H9 (cell line): Measurements from ENCODE around the gene AGXT. TPM values are rescaled to one million over a fixed set of nuclear protein-coding genes. Genes with fewer than 3 reads are reported as not detected.

Experiments used
- DNase-seq: peaks from one replicate; pipeline ENCODE4 v3.0.0-alpha.2; 2017
- H2AFZ ChIP-seq: one replicate; pipeline ENCODE4 v1.6.1; 2013; ENCODE audit warnings: mild to moderate bottlenecking, low read length, control low read depth, moderate library complexity
- H2AK5ac ChIP-seq: 2 replicates; pipeline ENCODE4 v1.6.1; 2013; ENCODE audit warnings: low read length, control low read depth, mixed read lengths; ENCODE audit not compliant: insufficient read length
- H2BK120ac ChIP-seq: one replicate; pipeline ENCODE4 v1.6.1; 2013; ENCODE audit warnings: low read depth, mild to moderate bottlenecking, low read length, control low read depth, inconsistent platforms; ENCODE audit not compliant: poor library complexity, severe bottlenecking
- H2BK12ac ChIP-seq: 2 replicates; pipeline ENCODE4 v1.6.1; 2013; ENCODE audit warnings: low read length, control low read depth, mixed read lengths, low read depth; ENCODE audit not compliant: insufficient read length
- H2BK15ac ChIP-seq: 2 replicates; pipeline ENCODE4 v1.6.1; 2013; ENCODE audit warnings: low read depth, low read length, control low read depth
- H2BK20ac ChIP-seq: one replicate; pipeline ENCODE4 v1.6.1; 2013; ENCODE audit warnings: low read depth, mild to moderate bottlenecking, low read length, control low read depth, inconsistent platforms; ENCODE audit not compliant: poor library complexity, severe bottlenecking
- H2BK5ac ChIP-seq: 2 replicates; pipeline ENCODE4 v1.6.1; 2013; ENCODE audit warnings: low read length, control low read depth, mixed read lengths; ENCODE audit not compliant: insufficient read length
- H3K14ac ChIP-seq: 2 replicates; pipeline ENCODE4 v1.6.1; 2013; ENCODE audit warnings: low read length, control low read depth; ENCODE audit not compliant: insufficient read depth
- H3K18ac ChIP-seq: 2 replicates; pipeline ENCODE4 v1.6.1; 2013; ENCODE audit warnings: low read depth, mild to moderate bottlenecking, mixed read lengths, low read length, control low read depth; ENCODE audit not compliant: insufficient read length
- H3K23ac ChIP-seq: 2 replicates; pipeline ENCODE4 v1.6.1; 2013; ENCODE audit warnings: low read length, control low read depth, mixed read lengths, low read depth; ENCODE audit not compliant: insufficient read length
- H3K23me2 ChIP-seq: 2 replicates; pipeline ENCODE4 v1.6.1; 2013; ENCODE audit warnings: low read depth, mild to moderate bottlenecking, mixed read lengths, low read length, control low read depth; ENCODE audit not compliant: insufficient read length, poor library complexity, severe bottlenecking
- H3K27ac ChIP-seq: 2 replicates; pipeline ENCODE4 v1.5.1; 2013; ENCODE audit warnings: low read length, control low read depth, mixed read lengths, low read depth; ENCODE audit not compliant: insufficient read length
- H3K27me3 ChIP-seq: 2 replicates; pipeline ENCODE4 v1.6.1; 2013; ENCODE audit warnings: low read length, control low read depth, inconsistent platforms; ENCODE audit not compliant: insufficient read depth
- H3K4ac ChIP-seq: 2 replicates; pipeline ENCODE4 v1.6.1; 2013; ENCODE audit warnings: low read depth, mild to moderate bottlenecking, control low read depth, inconsistent platforms, low read length, moderate library complexity
- H3K4me1 ChIP-seq: 2 replicates; pipeline ENCODE4 v1.6.1; 2013; ENCODE audit warnings: low read length, control low read depth, inconsistent platforms; ENCODE audit not compliant: insufficient read depth
- H3K4me2 ChIP-seq: 2 replicates; pipeline ENCODE4 v1.6.1; 2013; ENCODE audit warnings: low read length, control low read depth, mixed read lengths; ENCODE audit not compliant: insufficient read length, insufficient read depth
- H3K56ac ChIP-seq: 2 replicates; pipeline ENCODE4 v1.6.1; 2013; ENCODE audit warnings: low read depth, mild to moderate bottlenecking, mixed read lengths, low read length, control low read depth; ENCODE audit not compliant: insufficient read length
- H3K79me1 ChIP-seq: 2 replicates; pipeline ENCODE4 v1.6.1; 2013; ENCODE audit warnings: low read depth, mild to moderate bottlenecking, moderate library complexity, low read length, control low read depth, inconsistent platforms; ENCODE audit not compliant: insufficient read depth, poor library complexity, severe bottlenecking
- H3K79me2 ChIP-seq: 2 replicates; pipeline ENCODE4 v1.6.1; 2013; ENCODE audit warnings: low read length, control low read depth, inconsistent platforms; ENCODE audit not compliant: insufficient read depth
- H3K9ac ChIP-seq: 2 replicates; pipeline ENCODE4 v1.6.1; 2013; ENCODE audit warnings: low read length, control low read depth, mixed read lengths; ENCODE audit not compliant: insufficient read length; ENCODE audit errors: extremely low read depth
- H3K9me3 ChIP-seq: one replicate; pipeline ENCODE4 v1.6.1; 2013; ENCODE audit warnings: low read depth, low read length, inconsistent platforms; ENCODE audit not compliant: control insufficient read depth
- H3T11ph ChIP-seq: one replicate; pipeline ENCODE4 v1.6.1; 2013; ENCODE audit warnings: mild to moderate bottlenecking, low read length, control low read depth, inconsistent platforms
- H4K20me1 ChIP-seq: one replicate; pipeline ENCODE4 v1.6.1; 2013; ENCODE audit not compliant: control insufficient read depth, insufficient read length, insufficient read depth
- H4K5ac ChIP-seq: 2 replicates; pipeline ENCODE4 v1.6.1; 2013; ENCODE audit warnings: low read depth, mild to moderate bottlenecking, mixed read lengths, low read length, control low read depth; ENCODE audit not compliant: insufficient read length
- H4K8ac ChIP-seq: replicated peaks from 2 replicates; pipeline ENCODE4 v1.6.1; 2013; ENCODE audit warnings: low read length, control low read depth, mixed read lengths, low read depth; ENCODE audit not compliant: insufficient read length
- H4K91ac ChIP-seq: 2 replicates; pipeline ENCODE4 v1.6.1; 2013; ENCODE audit warnings: low read depth, mild to moderate bottlenecking, moderate library complexity, mixed read lengths, low read length, control low read depth; ENCODE audit not compliant: insufficient read length
- H3K27ac Mint-ChIP-seq, 3 experiments: 2 replicates in 2 of 3; 3 replicates in 1 of 3; pipeline ENCODE4 v1.8.0; 2020 to 2021; ENCODE audit warnings: mixed read lengths in 3 of 3, mild to moderate bottlenecking in 1 of 3, moderate library complexity in 1 of 3
- H3K27me3 Mint-ChIP-seq: 2 replicates; pipeline ENCODE4 v1.8.0; 2021; ENCODE audit warnings: low read depth, mild to moderate bottlenecking, moderate library complexity, mixed read lengths
- H3K36me3 Mint-ChIP-seq, 3 experiments: 2 replicates in 2 of 3; 3 replicates in 1 of 3; pipeline ENCODE4 v1.8.0; 2020 to 2021; ENCODE audit warnings: low read depth in 3 of 3, mixed read lengths in 3 of 3; ENCODE audit not compliant: insufficient read depth in 1 of 3
- H3K4me1 Mint-ChIP-seq, 2 experiments: 2 replicates each; pipeline ENCODE4 v1.8.0; 2020; ENCODE audit warnings: mixed read lengths in 2 of 2
- H3K4me3 Mint-ChIP-seq, 2 experiments: 2 replicates in 1 of 2; 3 replicates in 1 of 2; pipeline ENCODE4 v1.8.0; 2020 to 2021; ENCODE audit warnings: mild to moderate bottlenecking in 2 of 2, mixed read lengths in 2 of 2, moderate library complexity in 1 of 2
- H3K9me3 Mint-ChIP-seq, 2 experiments: 2 replicates in 1 of 2; 3 replicates in 1 of 2; pipeline ENCODE4 v1.8.0; 2020; ENCODE audit warnings: mild to moderate bottlenecking in 2 of 2, mixed read lengths in 2 of 2, moderate library complexity in 1 of 2
- CTCF ChIP-seq: fragments of 200-600 bp; sonication (generic); conservative IDR thresholded peaks from 3 replicates; pipeline ENCODE4 v1.8.0; 2021; ENCODE audit warnings: antibody characterized with exemption, mild to moderate bottlenecking
- WGBS: extraction: QIAGEN DNeasy Blood & Tissue Kit; methylation state at CpG from one replicate; pipeline ENCODE4 v1.1.7; 2013; ENCODE audit warnings: missing lambda C conversion rate, low lambda C conversion rate, mixed read lengths; ENCODE audit not compliant: insufficient read length; ENCODE audit errors: extremely low coverage; 5-methylcytosine and 5-hydroxymethylcytosine counted together
- total RNA-seq: library from RNA; stranded (reverse); gene quantifications from 2 replicates; pipeline ENCODE4 v1.2.1, GENCODE V29; 2021

Gene AGXT
- total RNA-seq, 1 experiment from 2014 or later = not detected

GRCh38 chr2:240888130-240888889 lies 19.7 kb downstream of the AGXT start:
- WGBS = no CpG with 5 or more reads among the region's 37 CpGs
- no peaks in the 10 kb centered on the region for H3K27me3 ChIP-seq
- H3K4ac ChIP-seq = no peak overlapping the region
- DNase-seq = no peak
- H2BK12ac ChIP-seq = no peak overlapping the region
- H3K79me1 ChIP-seq = no peaks in the 10 kb centered on the region
- H4K91ac ChIP-seq = no peak overlapping the region
- no peak overlapping the region for H3K18ac ChIP-seq
- Mint-ChIP-seq H3K27ac (no peak overlapping the region; a peak in 1 of 7 replicates), H3K36me3 (no peaks in the 10 kb centered on the region), H3K27me3 (no peaks in the 10 kb centered on the region; the same call in 1 of the 2 replicates), H3K4me1 (peaks cover 4 to 6% of the 10 kb centered on the region in 2 experiments), H3K9me3 (no peaks in the 10 kb centered on the region), H3K4me3 (no peak overlapping the region)
- H3K14ac ChIP-seq = no peak overlapping the region
- H3K9me3 ChIP-seq = no peaks in the 10 kb centered on the region
- no peak overlapping the region for H3K56ac ChIP-seq
- H3T11ph ChIP-seq = no peak overlapping the region
- H2BK120ac ChIP-seq = no peak overlapping the region
- H4K20me1 ChIP-seq = no peaks in the 10 kb centered on the region
- no peak overlapping the region for H3K4me2 ChIP-seq
- no peak overlapping the region for H4K5ac ChIP-seq
- H2BK5ac ChIP-seq = no peak overlapping the region
- no peak overlapping the region for H2BK20ac ChIP-seq
- no peaks in the 10 kb centered on the region for H3K4me1 ChIP-seq
- H3K79me2 ChIP-seq = no peaks in the 10 kb centered on the region
- no peak overlapping the region for H3K23ac ChIP-seq
- H2AFZ ChIP-seq = no peak overlapping the region
- no peaks in the 10 kb centered on the region for H3K23me2 ChIP-seq
- H3K9ac ChIP-seq = no peak overlapping the region
- no peak overlapping the region for H2BK15ac ChIP-seq
- no peak overlapping the region for H2AK5ac ChIP-seq
- no peak overlapping the region for H3K27ac ChIP-seq
- TF ChIP-seq CTCF = no peak
- H4K8ac ChIP-seq = no peak overlapping the region
